GM04504 (cell line): ENCODE data around the gene ST3GAL5.
"Not testable (repeated sequence)": the region's sequence is repeated elsewhere in the genome, so short reads cannot be mapped to it uniquely, and the experiment has no call there.

Experiments used
- DNase-seq: peaks from one replicate; pipeline ENCODE4 v3.0.0-alpha.2; 2012; ENCODE audit warnings: low read depth

The ST3GAL5 gene

GRCh38 chr2:85888684-85889626 is at the start of gene ST3GAL5:
Gene ST3GAL5 (minus strand): TSS chr2:85888990. CDS start chr2:85888905, 85 bp downstream.
- DNase-seq, result peak; percentile 47

DNA sequence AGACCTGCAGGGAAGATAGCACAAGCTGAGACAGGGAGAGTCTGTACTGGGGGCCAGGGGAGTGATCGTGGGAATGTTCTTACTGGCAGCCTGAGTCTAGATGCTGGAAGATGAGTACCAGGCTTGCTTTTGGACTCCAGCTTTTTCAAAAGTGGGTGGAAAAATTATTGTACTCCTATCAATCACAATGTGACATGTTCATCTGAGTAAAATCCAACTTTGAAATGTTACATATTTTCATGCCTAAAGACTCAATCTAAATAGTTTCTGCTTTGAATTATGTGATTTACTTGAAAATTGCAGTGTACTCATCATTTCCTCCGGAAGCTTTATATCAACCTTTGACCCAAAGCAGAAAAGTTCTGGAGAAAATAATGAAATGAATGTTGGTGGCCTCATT is 49.7 kb upstream of the ST3GAL5 start:
- DNase-seq, result no peak

- DNase-seq, result no peak
Observed at GRCh38 chr2:85937069-85937439, 48.3 kb upstream of the ST3GAL5 start.

GRCh38 chr2:85936421-85937068 is 47.8 kb upstream of the ST3GAL5 start:
- DNase-seq, result no peak

GRCh38 chr2:85935746-85936208 is 47.0 kb upstream of the ST3GAL5 start:
- no peak for DNase-seq

DNA sequence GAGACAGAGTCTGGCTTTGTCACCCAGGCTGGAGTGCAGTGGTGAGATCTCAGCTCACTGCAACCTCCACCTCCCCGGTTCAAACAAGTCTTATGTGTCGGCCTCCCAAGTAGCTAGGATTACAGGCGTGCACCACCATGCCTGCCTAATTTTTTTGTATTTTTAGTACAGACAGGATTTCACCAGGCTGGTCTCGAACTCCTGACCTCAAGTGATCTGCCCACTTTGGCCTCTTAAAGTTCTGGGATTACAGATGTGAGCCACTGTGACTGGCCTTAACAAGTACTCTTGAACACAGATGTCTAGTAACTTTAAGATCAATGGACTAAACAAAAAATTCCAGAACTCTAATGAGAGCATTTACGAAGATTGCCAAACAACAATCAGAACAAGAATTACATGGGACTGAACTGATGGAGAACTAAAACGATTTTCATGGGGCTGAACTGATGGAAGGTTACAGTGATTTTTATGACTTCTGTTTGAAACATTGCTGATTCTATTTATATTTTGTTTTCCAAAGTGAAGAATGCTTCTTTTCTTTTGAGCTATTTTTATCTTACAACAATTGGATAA is 46.5 kb upstream of the ST3GAL5 start:
- DNase-seq, result no peak

DNA sequence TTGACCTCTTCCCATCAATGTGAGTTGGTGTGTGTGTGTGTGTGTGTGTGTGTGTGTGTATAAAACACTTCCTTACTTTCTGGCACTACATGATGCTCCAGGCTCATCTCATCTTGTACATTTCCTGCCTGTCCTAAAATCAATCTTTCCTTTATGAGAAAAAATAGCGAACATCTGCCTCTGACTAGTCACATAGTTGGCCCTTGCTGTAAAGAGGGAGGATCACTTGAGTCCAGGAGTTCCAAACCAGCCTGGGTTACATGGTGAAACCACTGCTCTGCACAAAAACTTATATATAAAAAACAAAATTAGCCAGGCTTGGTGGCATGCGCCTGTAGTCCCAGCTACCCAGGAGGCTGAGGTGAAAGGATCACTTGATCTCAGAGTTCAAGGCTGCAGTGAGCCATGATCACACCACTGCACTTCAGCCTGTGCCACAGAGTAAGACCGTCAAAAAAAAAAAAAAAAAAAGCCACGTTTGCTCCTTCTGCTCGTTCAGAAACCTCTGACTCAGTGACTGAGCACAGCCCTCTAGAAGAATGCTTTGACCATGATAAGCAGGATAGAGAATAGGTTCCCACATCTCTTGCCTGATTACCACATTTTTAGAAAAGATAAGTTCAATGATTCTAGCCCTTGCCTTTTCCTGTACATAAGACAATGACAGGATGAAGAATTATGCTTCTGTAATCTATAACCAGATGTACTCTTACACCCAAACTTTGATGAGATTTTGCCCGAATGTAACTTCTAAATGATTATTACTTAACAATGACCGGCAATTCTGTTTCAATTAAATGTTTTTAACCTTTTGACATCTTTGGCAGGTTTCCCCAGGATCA is 45.2 kb upstream of the ST3GAL5 start:
- DNase-seq, result peak; percentile 65

- DNase-seq, result not testable (repeated sequence)
Observed at GRCh38 chr2:85931151-85931550, 42.4 kb upstream of the ST3GAL5 start.

DNA sequence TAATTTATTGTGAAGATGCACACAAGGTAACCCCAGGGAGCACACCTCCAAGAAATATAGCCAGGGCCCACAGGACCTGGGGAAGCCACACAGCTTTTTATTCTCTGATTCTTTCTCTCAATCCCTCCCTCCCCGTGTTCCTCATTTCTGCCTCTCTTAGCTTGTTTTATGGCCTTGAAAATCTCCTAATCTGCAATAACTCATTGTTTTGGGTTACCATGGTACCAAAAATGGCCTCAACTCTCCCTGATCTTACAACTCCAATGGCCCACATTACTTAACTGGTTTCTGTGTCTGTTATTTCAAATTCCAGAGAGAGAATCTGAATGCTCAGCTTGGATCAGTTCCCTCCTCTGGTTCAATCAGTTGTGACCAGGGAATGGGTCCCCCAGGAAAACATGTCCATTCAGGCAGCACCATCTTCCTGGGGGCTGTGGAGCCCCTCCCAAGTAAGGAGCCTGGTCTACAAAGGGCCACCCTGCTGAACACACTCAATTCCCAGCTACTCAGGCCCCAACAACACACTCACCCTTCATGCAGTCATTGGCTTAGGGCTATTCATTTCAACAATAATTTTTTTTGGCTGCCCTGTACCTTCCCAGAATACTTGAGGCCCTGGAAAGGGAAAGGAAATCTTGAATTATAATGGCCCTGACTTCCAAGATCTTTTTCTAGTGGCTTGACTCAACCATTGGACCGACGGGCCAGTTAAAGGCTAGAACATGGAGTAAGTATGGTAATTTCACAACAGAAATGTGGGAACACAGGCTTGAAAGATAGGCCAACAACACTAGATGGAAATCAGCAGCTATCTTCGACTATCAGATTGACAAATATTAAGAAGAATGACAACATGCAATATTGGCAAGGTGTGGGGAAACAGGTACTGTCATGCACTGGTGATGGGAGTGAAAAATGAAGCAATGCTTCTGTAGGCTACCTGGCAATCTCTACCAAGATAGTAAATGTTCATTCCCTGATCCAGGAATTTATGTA is 41.6 kb upstream of the ST3GAL5 start:
- DNase-seq, result no peak

DNA sequence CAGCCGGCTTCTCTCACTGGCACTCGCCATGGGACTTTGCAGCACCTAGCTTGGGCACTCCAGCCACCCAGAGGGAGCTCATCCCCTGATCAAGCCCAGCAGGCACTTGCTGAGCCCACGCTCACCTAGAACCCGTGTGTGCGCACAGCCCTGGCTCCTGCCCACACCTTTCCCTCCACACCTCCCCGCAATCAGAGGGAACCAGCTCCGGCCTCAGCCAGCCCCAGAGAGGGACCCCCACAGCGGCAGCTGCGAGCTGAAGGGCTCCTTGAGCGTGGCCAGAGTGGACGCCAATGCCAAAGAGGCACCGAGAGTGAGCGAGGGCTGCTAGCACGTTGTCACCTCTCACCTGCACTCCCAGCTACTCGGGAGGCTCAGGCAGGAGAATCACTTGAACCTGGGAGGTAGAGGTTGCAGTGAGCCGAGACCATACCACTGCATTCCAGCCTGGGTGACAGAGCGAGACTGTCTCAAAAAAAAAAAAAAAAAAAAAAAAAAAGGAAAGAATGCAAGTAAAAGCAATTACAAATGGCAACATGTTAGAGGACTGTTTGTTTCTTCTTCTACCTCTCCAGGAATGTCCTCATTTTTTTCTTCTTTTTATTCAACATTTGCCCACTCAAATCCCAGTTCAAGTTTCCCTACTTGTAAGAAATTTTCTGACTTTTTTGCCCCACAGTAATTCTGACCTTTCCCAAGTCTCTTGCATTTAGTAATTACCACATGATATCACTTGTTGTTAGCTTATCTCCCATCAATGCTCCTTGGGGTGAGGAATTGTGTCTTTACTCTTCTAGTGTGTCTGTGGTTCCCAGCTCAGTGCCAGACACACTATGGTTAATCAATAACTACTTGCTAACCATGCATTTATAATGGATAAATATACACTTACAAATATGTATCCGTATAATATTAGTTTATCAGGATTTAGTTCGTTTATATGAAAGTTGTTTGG is 40.6 kb upstream of the ST3GAL5 start:
- DNase-seq, result no peak

DNA sequence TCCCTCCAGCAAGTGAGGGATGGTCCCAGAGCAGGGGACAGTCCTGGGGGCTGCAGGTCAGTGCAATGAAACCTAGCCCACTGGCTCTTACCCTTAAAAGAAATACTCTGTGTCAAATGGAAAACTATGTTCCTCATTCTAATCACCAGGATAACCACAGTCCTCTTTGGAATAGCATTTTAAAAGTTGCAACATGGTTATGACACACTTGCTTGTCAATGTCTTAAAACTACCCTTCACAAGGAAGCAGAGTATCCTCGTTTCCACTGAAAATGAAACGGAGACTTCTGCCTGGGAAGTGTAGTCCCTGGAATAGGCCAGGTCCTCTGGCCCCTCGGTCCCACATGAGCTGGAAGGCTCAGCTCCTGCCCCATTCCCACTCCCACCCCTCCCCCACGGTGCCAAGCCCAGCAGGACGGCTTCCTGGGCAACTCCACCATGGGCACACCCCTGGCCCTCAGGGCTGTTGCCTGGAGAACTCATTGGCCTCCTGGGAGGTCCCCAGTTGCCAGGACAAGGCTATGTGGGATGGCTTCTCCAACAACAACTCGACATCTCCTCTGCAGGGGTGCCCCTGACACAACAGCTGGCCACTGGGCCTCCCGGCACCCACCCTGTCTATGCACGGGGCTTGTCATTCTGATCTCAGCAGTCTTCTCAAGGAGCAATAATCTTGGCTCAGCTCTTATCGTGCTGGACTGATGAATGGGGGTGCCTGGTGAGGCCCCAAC is 38.3 kb upstream of the ST3GAL5 start:
- no peak for DNase-seq

- DNase-seq, result no peak
Observed at GRCh38 chr2:85926526-85926925, 37.7 kb upstream of the ST3GAL5 start.

DNA sequence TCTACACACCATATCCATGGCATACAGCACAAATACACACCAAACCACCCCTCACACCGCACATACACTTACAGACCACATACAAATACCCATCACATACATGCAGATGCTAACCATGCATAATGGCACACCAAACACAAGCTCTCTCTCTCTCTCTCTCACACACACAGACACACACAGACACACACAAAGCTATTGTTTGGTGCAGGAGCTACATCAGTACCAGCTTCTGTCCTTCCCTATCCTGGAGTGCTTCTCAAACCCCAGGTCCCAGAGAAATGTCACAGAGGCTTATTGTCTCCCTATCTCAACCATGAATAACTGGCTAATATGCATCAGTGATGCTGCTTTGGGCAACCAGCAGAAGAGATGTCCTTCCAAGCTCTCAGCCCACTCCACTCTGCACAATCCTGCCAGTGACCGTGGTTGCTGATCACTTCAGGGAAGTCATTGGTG is 36.5 kb upstream of the ST3GAL5 start:
- DNase-seq, result no peak

- DNase-seq, result peak; percentile 78
Observed at GRCh38 chr2:85924522-85924921, 35.7 kb upstream of the ST3GAL5 start.

GRCh38 chr2:85922199-85922598 is 33.4 kb upstream of the ST3GAL5 start:
- no peak for DNase-seq

- no peak for DNase-seq
Observed at GRCh38 chr2:85921659-85922058, 32.9 kb upstream of the ST3GAL5 start.

DNA sequence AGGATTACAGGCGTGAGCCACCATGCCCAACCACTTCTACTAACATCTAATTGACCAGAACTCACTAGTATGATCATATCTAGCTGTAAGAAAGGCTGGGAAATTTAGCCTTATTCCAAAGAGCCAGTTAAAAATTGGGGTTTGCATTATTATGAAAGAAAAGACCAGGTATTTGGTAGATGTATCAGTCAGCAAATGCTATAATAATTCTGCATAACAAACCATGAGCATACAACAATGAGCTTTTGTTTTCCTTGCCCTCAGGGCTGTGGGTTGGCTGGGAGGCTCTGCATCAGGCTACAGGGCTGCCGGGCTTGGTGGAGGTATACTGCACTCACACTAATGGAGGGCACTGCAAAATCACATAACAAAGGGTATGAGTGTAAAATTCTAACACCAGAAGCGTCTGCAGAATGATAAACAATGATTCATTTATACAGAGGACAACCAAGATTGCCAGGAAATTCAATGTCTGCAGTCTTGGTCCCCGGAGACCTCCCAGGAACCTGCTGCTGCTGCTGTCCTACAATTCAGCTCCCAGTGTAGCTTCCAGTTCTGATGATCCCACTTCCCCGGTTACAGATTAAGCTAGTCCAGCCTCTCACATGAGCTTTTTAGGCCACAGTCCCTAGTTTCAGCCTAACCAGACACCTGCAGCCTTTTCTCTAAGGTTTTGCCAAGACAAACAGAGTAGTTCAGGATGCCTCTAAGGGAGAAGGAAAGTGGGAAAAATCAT is 32.2 kb upstream of the ST3GAL5 start:
- no peak for DNase-seq
